Gastrocnemius medialis (tissue), 4 donors: ENCODE measurements around the gene GNG4. TPM values are rescaled to one million over a fixed set of nuclear protein-coding genes. Genes with fewer than 3 reads are reported as not detected.

Source experiments
- ATAC-seq, 2 donors: fragments of 150-250 bp; one replicate each; pipeline ENCODE4 v1.9.1; 2016
- DNase-seq, 2 donors: peaks; one replicate each; pipeline ENCODE4 v3.0.0-alpha.2; 2019
- H3K27ac ChIP-seq, 4 donors: fragments of 200-600 bp; sonication (generic); 1 replicate in 1 of 4; 2 replicates in 3 of 4; pipeline ENCODE4 v1.5.1; 2016 to 2018; ENCODE audit warnings: mild to moderate bottlenecking in 2 of 4, moderate library complexity in 1 of 4
- H3K27me3 ChIP-seq, 3 donors: fragments of 200-600 bp; sonication (generic) in 2 of 3; 1 replicate in 1 of 3; 2 replicates in 2 of 3; pipeline versions ENCODE4 v1.5.1 to v1.6.0; 2016 to 2019; ENCODE audit warnings: mild to moderate bottlenecking in 1 of 3, moderate library complexity in 1 of 3
- H3K36me3 ChIP-seq, 2 donors: fragments of 200-600 bp; sonication (generic) in 1 of 2; one replicate each; pipeline ENCODE4 v1.5.1; 2017 to 2018
- H3K4me1 ChIP-seq, 2 donors: fragments of 200-600 bp; sonication (generic) in 1 of 2; one replicate each; pipeline ENCODE4 v1.5.1; 2016 to 2017; ENCODE audit warnings: mild to moderate bottlenecking in 2 of 2
- H3K4me3 ChIP-seq, 4 donors: fragments of 200-600 bp; sonication (generic) in 3 of 4; 1 replicate in 1 of 4; 2 replicates in 3 of 4; pipeline ENCODE4 v1.5.1; 2016 to 2019; ENCODE audit warnings: mild to moderate bottlenecking in 2 of 4
- H3K9me3 ChIP-seq, 3 donors: fragments of 200-600 bp; sonication (generic) in 2 of 3; 1 replicate in 1 of 3; 2 replicates in 2 of 3; pipeline ENCODE4 v1.5.1; 2016 to 2019
- POLR2A ChIP-seq, 2 donors: fragments of 450-650 bp; IDR thresholded peaks; one replicate each; pipeline ENCODE4 v1.6.1; 2017; ENCODE audit warnings: antibody characterized with exemption in 2 of 2, mild to moderate bottlenecking in 2 of 2, moderate library complexity in 2 of 2
- in situ Hi-C, 4 donors: fragments of 200-750 bp; cut with MboI; loops; one replicate each; pipeline versions ENCODE4 v1.15.0 to v1.8.0; 2017; ENCODE audit warnings: low sequenced_read_pairs in 4 of 4
- intact Hi-C: fragments of 100-400 bp; cut with DNase I; formaldehyde crosslinking; loops from one replicate; pipeline ENCODE4 v1.15.1; 2023; ENCODE audit warnings: low total_unique reads
- total RNA-seq, 4 donors: library from RNA; depleted of rRNA; stranded (reverse); fragments of >200 nt; gene quantifications; one replicate each; pipeline versions ENCODE4 v1.1.0 to v1.2.3, GENCODE V29; 2016
- TF ChIP-seq, protein P1 (sequence below), 5 experiments: fragments of 450-650 bp in 3 of 5; fragments of 200-600 bp in 2 of 5; sonication (generic) in 2 of 5; IDR thresholded peaks in 4 of 5; conservative IDR thresholded peaks in 1 of 5; 1 replicate in 4 of 5; 2 replicates in 1 of 5; pipeline ENCODE4 v1.5.1; 2016 to 2019; ENCODE audit warnings: antibody characterized with exemption in 5 of 5, mild to moderate bottlenecking in 3 of 5, moderate library complexity in 3 of 5

The GNG4 gene
- total RNA-seq, 4 donors from 2014 or later, result not detected

DNA sequence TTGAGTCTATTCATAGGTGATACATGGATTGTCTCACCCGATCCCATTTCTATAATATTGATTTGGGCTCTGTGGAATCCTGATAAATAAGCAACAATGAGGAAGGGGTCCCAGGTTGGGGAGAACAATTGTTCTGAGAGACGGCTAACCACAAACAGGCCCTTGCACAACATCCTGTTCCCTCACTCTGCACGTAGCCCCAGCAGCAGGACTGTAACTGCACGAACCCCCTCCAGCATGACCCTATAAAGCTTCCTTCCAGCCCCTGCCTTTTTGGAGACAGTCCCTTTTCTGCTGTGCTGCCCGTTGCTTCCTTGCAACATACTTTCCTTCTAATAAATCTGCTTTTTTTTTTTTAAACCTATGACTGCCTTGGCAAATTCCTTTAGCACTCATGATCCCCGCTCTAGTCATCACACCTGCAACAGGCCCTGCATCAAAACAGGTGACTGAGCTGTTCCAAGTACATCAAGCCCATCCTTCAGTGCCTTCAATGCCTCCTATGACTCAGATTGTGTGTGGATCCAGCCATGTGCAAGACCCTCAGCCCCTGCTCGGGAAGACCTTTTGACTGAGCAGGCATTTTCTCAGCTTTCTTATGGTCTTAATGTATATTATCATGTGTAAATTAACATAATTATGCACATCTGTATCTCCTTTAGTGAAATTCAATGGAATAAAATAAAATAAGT, 81.6 kb downstream of the GNG4 start:
- intact Hi-C loops, result no loop called here
- H3K27me3 ChIP-seq, result no peaks in the 10 kb centered on the region
- H3K4me1 ChIP-seq, result no peaks in the 10 kb centered on the region
- ATAC-seq (no peak), DNase-seq (no peak)
- H3K9me3 ChIP-seq, result no peaks in the 10 kb centered on the region
- no peak overlapping the region for H3K4me3 ChIP-seq
- no peak overlapping the region for H3K27ac ChIP-seq
- TF ChIP-seq POLR2A (IDR thresholded peaks at IDR 0.05), result no peak
- TF ChIP-seq, protein P1, sequence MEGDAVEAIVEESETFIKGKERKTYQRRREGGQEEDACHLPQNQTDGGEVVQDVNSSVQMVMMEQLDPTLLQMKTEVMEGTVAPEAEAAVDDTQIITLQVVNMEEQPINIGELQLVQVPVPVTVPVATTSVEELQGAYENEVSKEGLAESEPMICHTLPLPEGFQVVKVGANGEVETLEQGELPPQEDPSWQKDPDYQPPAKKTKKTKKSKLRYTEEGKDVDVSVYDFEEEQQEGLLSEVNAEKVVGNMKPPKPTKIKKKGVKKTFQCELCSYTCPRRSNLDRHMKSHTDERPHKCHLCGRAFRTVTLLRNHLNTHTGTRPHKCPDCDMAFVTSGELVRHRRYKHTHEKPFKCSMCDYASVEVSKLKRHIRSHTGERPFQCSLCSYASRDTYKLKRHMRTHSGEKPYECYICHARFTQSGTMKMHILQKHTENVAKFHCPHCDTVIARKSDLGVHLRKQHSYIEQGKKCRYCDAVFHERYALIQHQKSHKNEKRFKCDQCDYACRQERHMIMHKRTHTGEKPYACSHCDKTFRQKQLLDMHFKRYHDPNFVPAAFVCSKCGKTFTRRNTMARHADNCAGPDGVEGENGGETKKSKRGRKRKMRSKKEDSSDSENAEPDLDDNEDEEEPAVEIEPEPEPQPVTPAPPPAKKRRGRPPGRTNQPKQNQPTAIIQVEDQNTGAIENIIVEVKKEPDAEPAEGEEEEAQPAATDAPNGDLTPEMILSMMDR (IDR thresholded peaks at IDR 0.05 in 4 of 5, conservative IDR thresholded peaks at IDR 0.05 in 1 of 5), result no peak
- no peaks in the 10 kb centered on the region for H3K36me3 ChIP-seq
- in situ Hi-C loops, result no loop called here

DNA sequence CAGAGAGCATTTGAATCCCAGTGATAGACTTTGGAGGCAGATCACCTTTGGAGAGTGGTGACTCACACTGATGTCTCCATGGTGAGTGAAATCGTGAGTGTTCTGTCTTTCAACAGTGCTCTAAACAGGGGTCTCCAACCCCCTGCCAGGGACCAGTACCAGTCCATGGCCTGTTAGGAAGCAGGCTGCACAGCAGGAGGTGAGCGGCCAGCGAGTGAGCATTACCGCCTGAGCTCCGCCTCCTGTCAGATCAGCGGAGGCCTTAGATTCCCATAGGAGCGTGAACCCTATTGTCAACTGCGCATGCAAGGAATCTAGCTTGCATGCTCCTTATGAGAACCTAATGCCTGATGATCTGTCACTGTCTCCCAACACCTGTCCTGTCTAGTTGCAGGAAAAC, 83.5 kb downstream of the GNG4 start:
- no peak overlapping the region for H3K27ac ChIP-seq
- DNase-seq (no peak), ATAC-seq (no peak)
- H3K4me3 ChIP-seq, result no peak overlapping the region
- TF ChIP-seq POLR2A (IDR thresholded peaks at IDR 0.05), result no peak
- TF ChIP-seq, protein P1 (IDR thresholded peaks at IDR 0.05 in 4 of 5, conservative IDR thresholded peaks at IDR 0.05 in 1 of 5), result no peak
- in situ Hi-C loops, result no loop called here
- no peaks in the 10 kb centered on the region for H3K36me3 ChIP-seq
- no peaks in the 10 kb centered on the region for H3K27me3 ChIP-seq
- no peaks in the 10 kb centered on the region for H3K4me1 ChIP-seq
- no peaks in the 10 kb centered on the region for H3K9me3 ChIP-seq
- intact Hi-C loops, result no loop called here

DNA sequence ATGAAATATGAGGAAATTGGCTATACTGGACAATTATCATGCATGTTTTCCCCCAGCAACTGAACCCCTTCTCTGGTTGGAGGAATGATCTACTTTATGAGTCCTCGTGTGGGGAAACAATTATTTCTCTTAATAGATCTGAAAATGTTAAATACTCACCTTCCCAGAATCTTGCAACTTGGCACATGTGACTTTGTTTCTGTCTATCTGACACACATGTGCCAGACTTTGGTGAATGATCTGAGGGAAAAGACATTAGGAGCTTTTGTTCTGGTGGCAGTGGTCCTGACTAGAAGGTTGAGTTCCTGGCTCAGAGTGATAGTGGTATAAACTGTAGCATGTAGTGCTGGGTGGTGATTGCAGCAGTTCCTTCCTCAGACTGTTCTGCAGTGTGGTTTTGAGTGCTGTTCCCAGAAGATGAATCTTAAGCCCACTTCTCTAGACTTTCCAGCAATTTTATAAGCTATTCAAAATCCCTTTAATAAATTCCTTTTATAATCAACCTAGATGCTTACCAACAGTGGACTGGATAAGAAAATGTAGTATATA, 86.0 kb downstream of the GNG4 start:
- TF ChIP-seq, protein P1 (IDR thresholded peaks at IDR 0.05 in 4 of 5, conservative IDR thresholded peaks at IDR 0.05 in 1 of 5), result no peak
- no peak for TF ChIP-seq POLR2A (IDR thresholded peaks at IDR 0.05)
- Histone ChIP-seq H3K27me3 (no peaks in the 10 kb centered on the region), H3K9me3 (no peaks in the 10 kb centered on the region), H3K4me3 (no peak overlapping the region), H3K27ac (no peak overlapping the region), H3K36me3 (no peaks in the 10 kb centered on the region), H3K4me1 (no peaks in the 10 kb centered on the region)
- ATAC-seq, result no peak
- no peak for DNase-seq
- intact Hi-C loops, result no loop called here
- in situ Hi-C loops, result no loop called here

- DNase-seq, result no peak
- Histone ChIP-seq H3K4me3 (no peak overlapping the region), H3K4me1 (no peaks in the 10 kb centered on the region), H3K9me3 (no peaks in the 10 kb centered on the region), H3K27ac (no peak overlapping the region), H3K27me3 (no peaks in the 10 kb centered on the region), H3K36me3 (no peaks in the 10 kb centered on the region)
- no peak for TF ChIP-seq POLR2A (IDR thresholded peaks at IDR 0.05)
- TF ChIP-seq, protein P1 (IDR thresholded peaks at IDR 0.05 in 4 of 5, conservative IDR thresholded peaks at IDR 0.05 in 1 of 5), result no peak
- in situ Hi-C loops, result no loop called here
- intact Hi-C loops, result no loop called here
- ATAC-seq, result no peak
Measured at GRCh38 chr1:235562589-235562988, 87.0 kb downstream of the GNG4 start.
